Gastrocnemius medialis (tissue), 4 donors: ENCODE data around the gene DPYSL3.

Source experiments
- POLR2A ChIP-seq, 2 donors: fragments of 450-650 bp; IDR thresholded peaks; one replicate each; pipeline ENCODE4 v1.6.1; 2017; ENCODE audit warnings: antibody characterized with exemption in 2 of 2, mild to moderate bottlenecking in 2 of 2, moderate library complexity in 2 of 2
- TF ChIP-seq, protein P1 (sequence below), 5 experiments: fragments of 450-650 bp in 3 of 5; fragments of 200-600 bp in 2 of 5; sonication (generic) in 2 of 5; IDR thresholded peaks in 4 of 5; conservative IDR thresholded peaks in 1 of 5; 1 replicate in 4 of 5; 2 replicates in 1 of 5; pipeline ENCODE4 v1.5.1; 2016 to 2019; ENCODE audit warnings: antibody characterized with exemption in 5 of 5, mild to moderate bottlenecking in 3 of 5, moderate library complexity in 3 of 5

DNA sequence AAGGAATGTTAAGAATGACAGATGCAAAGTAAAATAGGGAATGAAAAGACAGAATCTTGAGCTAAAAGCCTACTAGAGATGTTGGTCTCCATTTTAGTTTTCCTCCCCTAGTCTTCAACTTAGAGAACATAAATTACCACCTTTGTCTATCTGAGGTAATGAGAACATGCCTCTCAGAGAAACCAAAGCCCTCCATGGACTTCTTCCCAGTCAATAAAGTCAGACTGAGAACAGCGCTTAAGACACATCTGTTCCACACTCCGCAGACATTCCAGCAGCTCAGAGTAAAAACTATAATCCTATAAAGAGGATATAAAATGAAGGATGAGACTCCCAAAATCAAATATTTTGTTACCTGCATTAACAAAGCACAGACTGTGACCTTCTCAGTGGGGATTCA lies 79.2 kb downstream of the DPYSL3 start:
- TF ChIP-seq, protein P1, sequence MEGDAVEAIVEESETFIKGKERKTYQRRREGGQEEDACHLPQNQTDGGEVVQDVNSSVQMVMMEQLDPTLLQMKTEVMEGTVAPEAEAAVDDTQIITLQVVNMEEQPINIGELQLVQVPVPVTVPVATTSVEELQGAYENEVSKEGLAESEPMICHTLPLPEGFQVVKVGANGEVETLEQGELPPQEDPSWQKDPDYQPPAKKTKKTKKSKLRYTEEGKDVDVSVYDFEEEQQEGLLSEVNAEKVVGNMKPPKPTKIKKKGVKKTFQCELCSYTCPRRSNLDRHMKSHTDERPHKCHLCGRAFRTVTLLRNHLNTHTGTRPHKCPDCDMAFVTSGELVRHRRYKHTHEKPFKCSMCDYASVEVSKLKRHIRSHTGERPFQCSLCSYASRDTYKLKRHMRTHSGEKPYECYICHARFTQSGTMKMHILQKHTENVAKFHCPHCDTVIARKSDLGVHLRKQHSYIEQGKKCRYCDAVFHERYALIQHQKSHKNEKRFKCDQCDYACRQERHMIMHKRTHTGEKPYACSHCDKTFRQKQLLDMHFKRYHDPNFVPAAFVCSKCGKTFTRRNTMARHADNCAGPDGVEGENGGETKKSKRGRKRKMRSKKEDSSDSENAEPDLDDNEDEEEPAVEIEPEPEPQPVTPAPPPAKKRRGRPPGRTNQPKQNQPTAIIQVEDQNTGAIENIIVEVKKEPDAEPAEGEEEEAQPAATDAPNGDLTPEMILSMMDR (IDR thresholded peaks at IDR 0.05 in 4 of 5, conservative IDR thresholded peaks at IDR 0.05 in 1 of 5), result no peak
- TF ChIP-seq POLR2A (IDR thresholded peaks at IDR 0.05), result no peak
